Esophagus muscularis mucosa (tissue), 4 donors: ENCODE data around the gene PLA2G4D. TPM values are rescaled to one million over a fixed set of nuclear protein-coding genes. Genes with fewer than 3 reads are reported as not detected.

Source experiments
- DNase-seq: peaks from one replicate; pipeline ENCODE4 v3.0.0-alpha.2; 2017; ENCODE audit errors: extremely low spot score
- H3K27ac ChIP-seq, 4 donors: fragments of 200-600 bp; sonication (generic); replicated peaks in 1 of 4; 1 replicate in 3 of 4; 2 replicates in 1 of 4; pipeline ENCODE4 v1.5.1; 2016 to 2019; ENCODE audit warnings: mild to moderate bottlenecking in 1 of 4
- H3K27me3 ChIP-seq, 4 donors: fragments of 200-600 bp; sonication (generic); one replicate each; pipeline versions ENCODE4 v1.5.1 to v1.6.0; 2016 to 2019
- H3K36me3 ChIP-seq, 4 donors: fragments of 200-600 bp; sonication (generic); one replicate each; pipeline ENCODE4 v1.5.1; 2016 to 2019
- H3K4me1 ChIP-seq, 4 donors: fragments of 200-600 bp; sonication (generic); one replicate each; pipeline ENCODE4 v1.5.1; 2016 to 2019
- H3K4me3 ChIP-seq, 4 donors: fragments of 200-600 bp; sonication (generic); 1 replicate in 2 of 4; 2 replicates in 2 of 4; pipeline ENCODE4 v1.5.1; 2016 to 2019; ENCODE audit warnings: mild to moderate bottlenecking in 4 of 4, moderate library complexity in 1 of 4
- H3K9me3 ChIP-seq, 4 donors: fragments of 200-600 bp; sonication (generic); 1 replicate in 3 of 4; 2 replicates in 1 of 4; pipeline ENCODE4 v1.5.1; 2016 to 2019
- CTCF ChIP-seq, 3 experiments: fragments of 200-600 bp in 2 of 3; fragments of 450-650 bp in 1 of 3; sonication (generic) in 2 of 3; IDR thresholded peaks; one replicate each; pipeline ENCODE4 v1.5.1; 2017 to 2019; ENCODE audit warnings: antibody characterized with exemption in 3 of 3, mild to moderate bottlenecking in 2 of 3, moderate library complexity in 1 of 3
- EP300 ChIP-seq: sonication (generic); formaldehyde crosslinking; IDR thresholded peaks from one replicate; pipeline ENCODE4 v1.6.1; 2017; ENCODE audit warnings: antibody characterized with exemption
- POLR2A ChIP-seq: fragments of 450-650 bp; IDR thresholded peaks from one replicate; pipeline ENCODE4 v1.6.1; 2017; ENCODE audit warnings: antibody characterized with exemption, moderate library complexity, mild to moderate bottlenecking, low read depth
- POLR2AphosphoS5 ChIP-seq, 2 donors: sonication (generic); formaldehyde crosslinking; IDR thresholded peaks; one replicate each; pipeline ENCODE4 v1.6.1; 2017; ENCODE audit warnings: antibody characterized with exemption in 2 of 2
- WGBS: methylation state at CpG from one replicate; pipeline ENCODE4 v1.1.5; 2018; 5-methylcytosine and 5-hydroxymethylcytosine counted together
- intact Hi-C: fragments of 100-400 bp; cut with DNase I; formaldehyde crosslinking; loops from one replicate; pipeline ENCODE4 v1.15.1; 2023
- total RNA-seq, 4 donors: library from RNA; depleted of rRNA; stranded (reverse); fragments of >200 nt; gene quantifications; one replicate each; pipeline versions ENCODE4 v1.1.0 to v1.2.1, GENCODE V29; 2016

PLA2G4D gene
- total RNA-seq, 4 donors from 2014 or later: not detected

- peaks cover 0 to 5% (median 0%) of the 10 kb centered on the region in 4 donors for H3K27me3 ChIP-seq
- H3K4me3 ChIP-seq: no peak overlapping the region
- whole genome bisulfite sequencing: 60% methylated on average over 4 of the region's 4 CpGs
- no peak for TF ChIP-seq EP300
- no peak for TF ChIP-seq POLR2A
- no peak for TF ChIP-seq POLR2AphosphoS5 (IDR thresholded peaks at IDR 0.05)
- no peak for DNase-seq
- H3K36me3 ChIP-seq: no peaks in the 10 kb centered on the region
- no peak overlapping the region for H3K27ac ChIP-seq
- intact Hi-C loops: no loop called here
- H3K9me3 ChIP-seq: peaks cover 0 to 4% (median 2%) of the 10 kb centered on the region in 4 donors
- no peaks in the 10 kb centered on the region for H3K4me1 ChIP-seq
Measured at GRCh38 chr15:42111924-42112323, 17.6 kb upstream of the PLA2G4D start.

GRCh38 chr15:42110367-42110766, 16.0 kb upstream of the PLA2G4D start:
- Histone ChIP-seq H3K9me3 (no peaks in the 10 kb centered on the region), H3K27ac (no peak overlapping the region), H3K36me3 (no peaks in the 10 kb centered on the region), H3K27me3 (peaks cover 0 to 5% (median 0%) of the 10 kb centered on the region in 4 donors), H3K4me1 (no peaks in the 10 kb centered on the region), H3K4me3 (no peak overlapping the region)
- 61% methylated on average over 3 of the region's 3 CpGs for WGBS
- DNase-seq: no peak
- intact Hi-C loops: no loop called here
- no peak for TF ChIP-seq CTCF (IDR thresholded peaks at IDR 0.05)
- TF ChIP-seq POLR2A: no peak

GRCh38 chr15:42108806-42109205, 14.4 kb upstream of the PLA2G4D start:
- peaks cover 0 to 5% (median 0%) of the 10 kb centered on the region in 4 donors for H3K27me3 ChIP-seq
- H3K9me3 ChIP-seq: no peaks in the 10 kb centered on the region
- H3K36me3 ChIP-seq: no peaks in the 10 kb centered on the region
- no peak for DNase-seq
- H3K4me1 ChIP-seq: no peaks in the 10 kb centered on the region
- 78% methylated on average over 3 of the region's 3 CpGs for WGBS
- H3K4me3 ChIP-seq: no peak overlapping the region
- no peak overlapping the region for H3K27ac ChIP-seq
- intact Hi-C loops: no loop called here
- TF ChIP-seq CTCF (IDR thresholded peaks at IDR 0.05): no peak
- TF ChIP-seq POLR2AphosphoS5 (IDR thresholded peaks at IDR 0.05): no peak
- TF ChIP-seq POLR2A: no peak
- TF ChIP-seq EP300: no peak

GRCh38 chr15:42108189-42108588, 13.8 kb upstream of the PLA2G4D start:
- no peaks in the 10 kb centered on the region for H3K4me1 ChIP-seq
- H3K27ac ChIP-seq: no peak overlapping the region
- no peak for DNase-seq
- no peaks in the 10 kb centered on the region for H3K36me3 ChIP-seq
- intact Hi-C loops: no loop called here
- TF ChIP-seq CTCF (IDR thresholded peaks at IDR 0.05) (no peak), POLR2A (no peak), POLR2AphosphoS5 (IDR thresholded peaks at IDR 0.05) (no peak), EP300 (no peak)
- H3K4me3 ChIP-seq: no peak overlapping the region
- peaks cover 0 to 5% (median 0%) of the 10 kb centered on the region in 4 donors for H3K27me3 ChIP-seq
- no peaks in the 10 kb centered on the region for H3K9me3 ChIP-seq

- H3K36me3 ChIP-seq: no peaks in the 10 kb centered on the region
- intact Hi-C loops: no loop called here
Measured at GRCh38 chr15:42107473-42107872, 13.1 kb upstream of the PLA2G4D start.

More at GRCh38 chr15:42107473-42107872, 13.1 kb upstream of the PLA2G4D start:
- H3K4me3 ChIP-seq: no peak overlapping the region
- no peak overlapping the region for H3K27ac ChIP-seq
- no peaks in the 10 kb centered on the region for H3K9me3 ChIP-seq
- peaks cover 0 to 5% (median 0%) of the 10 kb centered on the region in 4 donors for H3K27me3 ChIP-seq
- 56% methylated on average over 7 of the region's 7 CpGs for WGBS
- H3K4me1 ChIP-seq: no peaks in the 10 kb centered on the region
- TF ChIP-seq EP300: no peak
- TF ChIP-seq CTCF (IDR thresholded peaks at IDR 0.05): no peak
- no peak for TF ChIP-seq POLR2AphosphoS5 (IDR thresholded peaks at IDR 0.05)
- no peak for TF ChIP-seq POLR2A
- no peak for DNase-seq
